ENCODE data around the gene MEG3.

DNA sequence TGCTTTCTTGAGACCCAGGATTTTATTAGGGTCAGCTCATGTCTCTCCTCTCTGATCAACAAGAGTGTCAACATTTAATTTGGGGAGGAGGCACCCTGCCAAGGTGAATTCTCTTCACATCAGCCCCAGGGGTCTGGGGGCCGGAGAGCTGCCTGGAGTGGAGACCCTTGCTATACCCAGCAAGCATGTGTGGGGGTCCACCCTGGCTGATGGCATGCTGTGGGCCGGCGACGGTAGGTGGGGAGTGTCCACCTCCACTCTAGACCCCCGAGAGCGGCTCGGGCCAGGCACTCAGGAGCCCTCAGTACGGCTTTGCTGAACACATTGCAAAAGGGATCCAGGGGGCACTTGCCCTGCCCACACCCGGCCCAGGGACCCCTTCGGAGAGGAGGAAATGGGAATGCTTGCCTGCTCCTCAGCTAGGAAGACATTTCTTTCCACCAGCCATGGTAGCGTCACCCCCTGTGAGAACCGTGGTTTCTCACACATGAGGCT, 10.4 kb downstream of the MEG3 start:
- TF ChIP-seq, protein P1, sequence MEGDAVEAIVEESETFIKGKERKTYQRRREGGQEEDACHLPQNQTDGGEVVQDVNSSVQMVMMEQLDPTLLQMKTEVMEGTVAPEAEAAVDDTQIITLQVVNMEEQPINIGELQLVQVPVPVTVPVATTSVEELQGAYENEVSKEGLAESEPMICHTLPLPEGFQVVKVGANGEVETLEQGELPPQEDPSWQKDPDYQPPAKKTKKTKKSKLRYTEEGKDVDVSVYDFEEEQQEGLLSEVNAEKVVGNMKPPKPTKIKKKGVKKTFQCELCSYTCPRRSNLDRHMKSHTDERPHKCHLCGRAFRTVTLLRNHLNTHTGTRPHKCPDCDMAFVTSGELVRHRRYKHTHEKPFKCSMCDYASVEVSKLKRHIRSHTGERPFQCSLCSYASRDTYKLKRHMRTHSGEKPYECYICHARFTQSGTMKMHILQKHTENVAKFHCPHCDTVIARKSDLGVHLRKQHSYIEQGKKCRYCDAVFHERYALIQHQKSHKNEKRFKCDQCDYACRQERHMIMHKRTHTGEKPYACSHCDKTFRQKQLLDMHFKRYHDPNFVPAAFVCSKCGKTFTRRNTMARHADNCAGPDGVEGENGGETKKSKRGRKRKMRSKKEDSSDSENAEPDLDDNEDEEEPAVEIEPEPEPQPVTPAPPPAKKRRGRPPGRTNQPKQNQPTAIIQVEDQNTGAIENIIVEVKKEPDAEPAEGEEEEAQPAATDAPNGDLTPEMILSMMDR (IDR thresholded peaks at IDR 0.05) = no peak
- TF ChIP-seq POLR2AphosphoS5 (IDR thresholded peaks at IDR 0.05) = no peak
- no peak for TF ChIP-seq EP300 (IDR thresholded peaks at IDR 0.05)
- no peak for TF ChIP-seq POLR2A (IDR thresholded peaks at IDR 0.05)

Measured in suprapubic skin (tissue), 4 donors.